AG10803 (cell line): ENCODE measurements around the gene SNX7.

ENCODE experiments used
- DNase-seq: peaks from one replicate; pipeline ENCODE4 v3.0.0; 2010; ENCODE audit warnings: low read depth
- H3K4me3 ChIP-seq: 2 replicates; pipeline ENCODE4 v1.5.1; 2011; ENCODE audit warnings: mild to moderate bottlenecking, low read length, control low read depth
- TF ChIP-seq, protein P1 (sequence below): conservative IDR thresholded peaks from 2 replicates; pipeline ENCODE4 v1.5.1; 2011; ENCODE audit warnings: mild to moderate bottlenecking, low read length, control low read depth, inconsistent platforms

The SNX7 gene

DNA sequence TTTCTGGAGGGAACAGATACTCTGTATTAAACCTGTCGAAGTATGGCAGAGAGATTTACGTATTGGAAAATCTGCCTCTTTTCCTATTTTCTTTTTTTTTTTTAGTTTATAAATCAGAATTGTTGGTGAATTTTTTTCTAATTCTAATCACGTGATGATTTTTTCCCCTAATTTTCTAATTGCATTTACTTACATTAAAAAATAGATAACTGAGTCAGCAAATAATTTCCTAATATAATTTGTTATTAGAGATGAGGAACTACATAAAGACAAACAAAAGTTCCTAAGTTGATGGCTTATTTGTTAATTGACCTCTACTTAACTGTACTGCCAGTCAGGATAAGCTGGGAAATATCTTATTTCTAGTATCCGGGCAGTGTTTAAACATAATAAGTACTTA lies 34.6 kb downstream of the SNX7 start:
- TF ChIP-seq, protein P1, sequence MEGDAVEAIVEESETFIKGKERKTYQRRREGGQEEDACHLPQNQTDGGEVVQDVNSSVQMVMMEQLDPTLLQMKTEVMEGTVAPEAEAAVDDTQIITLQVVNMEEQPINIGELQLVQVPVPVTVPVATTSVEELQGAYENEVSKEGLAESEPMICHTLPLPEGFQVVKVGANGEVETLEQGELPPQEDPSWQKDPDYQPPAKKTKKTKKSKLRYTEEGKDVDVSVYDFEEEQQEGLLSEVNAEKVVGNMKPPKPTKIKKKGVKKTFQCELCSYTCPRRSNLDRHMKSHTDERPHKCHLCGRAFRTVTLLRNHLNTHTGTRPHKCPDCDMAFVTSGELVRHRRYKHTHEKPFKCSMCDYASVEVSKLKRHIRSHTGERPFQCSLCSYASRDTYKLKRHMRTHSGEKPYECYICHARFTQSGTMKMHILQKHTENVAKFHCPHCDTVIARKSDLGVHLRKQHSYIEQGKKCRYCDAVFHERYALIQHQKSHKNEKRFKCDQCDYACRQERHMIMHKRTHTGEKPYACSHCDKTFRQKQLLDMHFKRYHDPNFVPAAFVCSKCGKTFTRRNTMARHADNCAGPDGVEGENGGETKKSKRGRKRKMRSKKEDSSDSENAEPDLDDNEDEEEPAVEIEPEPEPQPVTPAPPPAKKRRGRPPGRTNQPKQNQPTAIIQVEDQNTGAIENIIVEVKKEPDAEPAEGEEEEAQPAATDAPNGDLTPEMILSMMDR = no peak
- no peak for DNase-seq

DNA sequence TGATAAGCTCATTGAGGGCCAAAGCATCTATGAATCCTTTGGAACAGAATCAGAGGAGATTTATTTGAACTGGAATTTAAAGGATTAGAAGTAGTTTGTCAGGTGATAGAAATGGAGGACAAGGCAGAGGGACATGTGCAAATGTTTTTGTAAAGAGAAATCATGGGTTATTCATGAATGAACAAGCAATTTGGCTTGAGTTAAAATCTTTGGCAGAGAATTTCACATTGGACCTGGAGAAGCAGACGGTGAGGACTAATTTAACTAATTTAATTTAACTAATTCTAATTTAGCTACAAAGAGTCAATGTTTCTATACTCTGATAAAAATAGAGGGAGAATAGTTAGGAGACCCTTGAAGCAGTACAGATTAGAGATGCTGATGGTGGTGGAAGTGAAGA lies 36.3 kb downstream of the SNX7 start:
- no peak overlapping the region for H3K4me3 ChIP-seq
- TF ChIP-seq, protein P1 = no peak
- DNase-seq = no peak

More for the DNA sequence above, 34.6 kb downstream of the SNX7 start:
- no peak overlapping the region for H3K4me3 ChIP-seq

DNA sequence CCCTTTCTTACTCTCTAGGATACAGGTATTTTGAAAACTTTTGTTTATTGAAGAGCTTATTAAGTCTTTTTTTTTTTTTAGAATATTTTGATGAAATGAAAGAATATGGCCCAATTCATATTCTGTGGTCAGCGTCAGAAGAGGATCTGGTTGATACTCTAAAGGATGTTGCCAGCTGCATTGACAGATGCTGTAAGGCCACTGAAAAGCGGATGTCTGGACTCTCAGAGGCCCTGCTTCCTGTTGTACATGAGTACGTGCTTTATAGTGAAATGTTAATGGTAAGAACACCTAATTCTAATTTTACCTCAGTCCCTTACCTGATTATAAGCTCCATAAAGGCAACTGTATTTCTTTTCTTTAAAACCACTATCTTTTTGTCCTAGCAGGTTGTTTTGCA lies 37.1 kb downstream of the SNX7 start:
- DNase-seq = no peak
- no peak overlapping the region for H3K4me3 ChIP-seq
- TF ChIP-seq, protein P1 = no peak

- DNase-seq = no peak
- TF ChIP-seq, protein P1 = no peak
- no peak overlapping the region for H3K4me3 ChIP-seq
Observed at GRCh38 chr1:98700228-98700627, 38.7 kb downstream of the SNX7 start.

GRCh38 chr1:98702976-98703375 lies 41.5 kb downstream of the SNX7 start:
- TF ChIP-seq, protein P1 = no peak
- peak; percentile 80 for DNase-seq
- H3K4me3 ChIP-seq = no peak overlapping the region

- TF ChIP-seq, protein P1 = no peak
- H3K4me3 ChIP-seq = no peak overlapping the region
- peak; percentile 17 for DNase-seq
Observed at GRCh38 chr1:98704474-98704873, 43.0 kb downstream of the SNX7 start.

- no peak for DNase-seq
- TF ChIP-seq, protein P1 = no peak
- no peak overlapping the region for H3K4me3 ChIP-seq
Observed at GRCh38 chr1:98704971-98705370, 43.5 kb downstream of the SNX7 start.
